Progenitor cell of endocrine pancreas (in vitro differentiated cells): ENCODE results near the gene AMOTL2. TPM values are rescaled to one million over a fixed set of nuclear protein-coding genes. Genes with fewer than 3 reads are reported as not detected.

ENCODE experiments used
- DNase-seq: peaks from one replicate; pipeline ENCODE4 v3.0.0; 2021; ENCODE audit warnings: low spot score; ENCODE audit not compliant: unreplicated experiment
- H3K27ac Mint-ChIP-seq: 2 replicates; pipeline ENCODE4 v1.8.0; 2021; ENCODE audit warnings: mild to moderate bottlenecking, moderate library complexity, mixed read lengths
- H3K27me3 Mint-ChIP-seq: 2 replicates; pipeline ENCODE4 v1.8.0; 2021; ENCODE audit warnings: mixed read lengths
- H3K36me3 Mint-ChIP-seq: 2 replicates; pipeline ENCODE4 v1.8.0; 2022; ENCODE audit warnings: mixed read lengths; ENCODE audit not compliant: insufficient read depth
- H3K4me1 Mint-ChIP-seq: 2 replicates; pipeline ENCODE4 v1.8.0; 2021; ENCODE audit warnings: low read depth, mixed read lengths
- H3K4me3 Mint-ChIP-seq: 2 replicates; pipeline ENCODE4 v1.8.0; 2021; ENCODE audit warnings: low read depth, mild to moderate bottlenecking, moderate library complexity, mixed read lengths
- H3K9me3 Mint-ChIP-seq: 2 replicates; pipeline ENCODE4 v1.8.0; 2021; ENCODE audit warnings: low read depth, mixed read lengths
- total RNA-seq: library from RNA; stranded (reverse); gene quantifications from 2 replicates; pipeline ENCODE4 v1.2.1, GENCODE V29; 2021
- TF ChIP-seq, protein P1 (sequence below): fragments of 200-600 bp; sonication (generic); IDR thresholded peaks from one replicate; pipeline ENCODE4 v1.5.0; 2021; ENCODE audit warnings: antibody characterized with exemption, mild to moderate bottlenecking; ENCODE audit not compliant: unreplicated experiment

AMOTL2 gene
- total RNA-seq, 1 donor from 2014 or later: 94.4 TPM

DNA sequence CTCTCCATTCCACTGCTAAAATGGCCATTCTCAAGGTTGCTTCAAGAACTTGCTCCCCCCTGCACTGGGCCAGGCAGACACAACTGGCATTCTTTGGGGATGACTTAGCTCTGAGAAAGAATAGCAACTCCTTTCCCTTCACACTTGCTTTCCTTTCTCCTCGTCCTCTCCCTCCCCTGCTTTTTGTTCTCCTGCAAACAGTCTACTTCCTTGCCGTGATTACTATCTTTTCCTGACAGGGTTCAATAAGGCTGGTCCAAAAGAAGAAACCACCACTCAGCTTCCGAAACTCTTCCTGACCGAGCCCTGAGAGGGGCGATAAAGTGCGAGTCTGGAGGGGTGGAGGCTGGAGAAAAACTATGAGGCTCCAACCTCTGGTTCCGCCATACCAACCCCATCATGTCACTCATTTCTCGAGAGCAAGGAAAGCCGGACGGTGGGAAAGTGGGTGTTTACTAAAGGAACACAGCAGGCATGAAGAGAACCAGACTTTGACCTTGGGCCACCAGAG is 5.0 kb downstream of the AMOTL2 start:
- peaks cover 20% of the 10 kb centered on the region for H3K36me3 Mint-ChIP-seq
- TF ChIP-seq, protein P1, sequence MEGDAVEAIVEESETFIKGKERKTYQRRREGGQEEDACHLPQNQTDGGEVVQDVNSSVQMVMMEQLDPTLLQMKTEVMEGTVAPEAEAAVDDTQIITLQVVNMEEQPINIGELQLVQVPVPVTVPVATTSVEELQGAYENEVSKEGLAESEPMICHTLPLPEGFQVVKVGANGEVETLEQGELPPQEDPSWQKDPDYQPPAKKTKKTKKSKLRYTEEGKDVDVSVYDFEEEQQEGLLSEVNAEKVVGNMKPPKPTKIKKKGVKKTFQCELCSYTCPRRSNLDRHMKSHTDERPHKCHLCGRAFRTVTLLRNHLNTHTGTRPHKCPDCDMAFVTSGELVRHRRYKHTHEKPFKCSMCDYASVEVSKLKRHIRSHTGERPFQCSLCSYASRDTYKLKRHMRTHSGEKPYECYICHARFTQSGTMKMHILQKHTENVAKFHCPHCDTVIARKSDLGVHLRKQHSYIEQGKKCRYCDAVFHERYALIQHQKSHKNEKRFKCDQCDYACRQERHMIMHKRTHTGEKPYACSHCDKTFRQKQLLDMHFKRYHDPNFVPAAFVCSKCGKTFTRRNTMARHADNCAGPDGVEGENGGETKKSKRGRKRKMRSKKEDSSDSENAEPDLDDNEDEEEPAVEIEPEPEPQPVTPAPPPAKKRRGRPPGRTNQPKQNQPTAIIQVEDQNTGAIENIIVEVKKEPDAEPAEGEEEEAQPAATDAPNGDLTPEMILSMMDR: no peak

DNA sequence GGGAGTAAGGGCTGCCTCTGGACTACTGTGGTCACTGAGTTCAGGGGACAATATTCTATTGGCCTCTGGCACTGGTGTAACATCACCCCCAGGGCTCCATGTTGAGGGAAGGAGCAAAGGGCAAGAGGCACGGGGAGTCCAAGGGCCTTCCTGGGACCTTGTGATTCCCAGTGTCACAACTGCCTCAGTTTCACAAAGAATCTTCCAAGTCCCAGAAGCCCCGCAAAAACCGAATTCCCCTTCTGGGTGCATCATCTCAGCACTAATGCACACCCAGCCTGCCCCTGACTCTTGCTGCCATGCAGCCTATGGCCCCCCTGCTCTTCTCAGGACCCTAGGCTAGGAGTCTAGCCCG is 5.5 kb downstream of the AMOTL2 start:
- H3K4me1 Mint-ChIP-seq: peaks cover 45% of the 10 kb centered on the region
- peak overlapping the region; percentile 90 for H3K27ac Mint-ChIP-seq
- H3K36me3 Mint-ChIP-seq: peaks cover 20% of the 10 kb centered on the region
- no peaks in the 10 kb centered on the region for H3K9me3 Mint-ChIP-seq
- H3K4me3 Mint-ChIP-seq: no peak overlapping the region
- H3K27me3 Mint-ChIP-seq: no peaks in the 10 kb centered on the region
- DNase-seq: no peak
- TF ChIP-seq, protein P1: no peak

More for the DNA sequence above, 5.0 kb downstream of the AMOTL2 start:
- no peaks in the 10 kb centered on the region for H3K27me3 Mint-ChIP-seq
- H3K27ac Mint-ChIP-seq: peak overlapping the region; percentile 90
- no peak overlapping the region for H3K4me3 Mint-ChIP-seq
- no peaks in the 10 kb centered on the region for H3K9me3 Mint-ChIP-seq
- peaks cover 42% of the 10 kb centered on the region for H3K4me1 Mint-ChIP-seq
- no peak for DNase-seq

DNA sequence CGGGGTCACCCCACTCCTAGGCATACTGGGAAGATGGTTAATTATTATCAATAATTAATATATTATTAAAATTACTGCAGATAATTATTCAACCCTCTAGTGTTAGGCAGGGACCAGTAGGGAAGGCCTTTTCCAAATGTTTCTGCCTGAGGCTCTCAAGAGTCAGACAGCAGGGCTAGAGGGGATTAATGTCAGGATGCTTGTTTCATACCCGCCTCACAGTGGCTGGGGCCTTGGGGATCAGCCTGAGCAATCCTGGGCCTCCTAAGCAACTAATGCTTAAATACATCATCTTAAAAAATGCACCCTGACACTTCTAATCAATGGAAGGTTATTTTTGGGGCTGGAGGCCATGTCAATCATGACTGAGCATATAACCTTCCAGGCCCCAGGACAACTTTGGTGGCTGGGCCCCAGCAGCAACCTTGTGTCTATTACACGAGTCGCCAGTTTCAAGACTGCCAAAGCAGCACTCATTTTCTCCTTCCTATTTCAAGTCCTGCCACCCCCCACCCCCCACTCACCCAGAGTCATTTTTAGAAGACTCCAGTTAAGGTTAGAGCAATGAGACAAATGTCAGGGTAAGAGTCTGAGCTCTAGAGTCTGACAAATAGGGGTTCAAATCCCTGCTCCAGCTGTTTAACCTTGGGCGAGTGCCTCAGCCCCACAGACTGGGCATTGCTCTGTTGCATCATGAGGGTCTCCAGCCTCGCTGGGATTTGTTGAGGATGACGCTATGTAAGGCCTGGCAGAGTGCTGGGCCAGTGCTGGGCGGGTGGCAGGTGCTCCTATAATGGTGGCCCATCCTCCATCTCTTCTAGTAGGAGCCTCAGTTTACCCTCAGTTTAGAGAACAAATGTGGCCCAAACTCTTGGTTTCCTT is 6.1 kb downstream of the AMOTL2 start:
- Mint-ChIP-seq H3K27me3 (no peaks in the 10 kb centered on the region), H3K4me1 (peaks cover 49% of the 10 kb centered on the region), H3K9me3 (no peaks in the 10 kb centered on the region), H3K36me3 (peaks cover 24% of the 10 kb centered on the region), H3K27ac (peak overlapping the region; percentile 45), H3K4me3 (no peak overlapping the region)
- no peak for DNase-seq
- TF ChIP-seq, protein P1: no peak

DNA sequence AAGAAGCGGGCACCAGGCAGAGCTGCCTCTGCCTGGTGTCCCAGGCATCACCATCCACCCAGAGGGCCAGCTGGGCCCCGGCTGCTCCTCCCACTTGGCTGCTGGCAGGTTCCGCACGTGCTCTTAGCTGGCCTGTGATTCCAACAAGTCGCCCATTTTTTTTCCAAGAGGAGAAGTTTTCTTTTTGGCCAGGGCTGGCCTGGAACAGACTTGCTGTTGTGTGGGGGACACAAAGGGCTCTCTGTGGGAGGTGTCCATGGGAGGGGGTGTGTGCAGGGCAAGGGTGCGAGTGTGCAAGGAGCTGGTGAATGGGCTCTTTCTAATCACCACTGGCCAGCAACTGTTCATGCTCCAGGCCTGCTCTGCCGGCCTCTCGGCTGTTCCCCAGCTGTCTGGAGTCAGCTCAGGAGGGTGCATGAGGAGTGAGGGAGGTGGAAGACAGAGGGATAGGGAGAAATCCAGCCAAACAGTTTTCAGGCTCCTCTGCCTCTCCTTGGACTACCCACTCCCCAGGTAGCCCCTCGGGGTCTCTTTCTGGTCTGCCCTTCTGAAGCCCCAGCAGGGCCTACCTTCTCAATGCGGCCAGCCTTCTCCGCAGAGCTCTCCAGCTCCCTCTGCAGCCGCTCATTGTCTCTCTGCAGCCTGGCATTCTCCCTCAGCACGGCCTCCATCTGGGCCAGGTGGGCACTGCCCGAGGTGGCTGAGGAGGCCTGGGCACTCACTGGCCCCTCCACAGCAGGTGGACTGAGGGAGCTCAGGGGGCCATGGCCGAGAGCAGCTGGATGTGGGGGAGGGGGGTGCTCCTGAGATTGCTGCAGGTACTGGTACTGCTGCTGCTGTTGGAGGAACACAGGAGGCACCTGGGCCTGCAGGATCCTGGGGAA is 7.1 kb downstream of the AMOTL2 start:
- no peaks in the 10 kb centered on the region for H3K9me3 Mint-ChIP-seq
- no peaks in the 10 kb centered on the region for H3K27me3 Mint-ChIP-seq
- DNase-seq: no peak
- peaks cover 45% of the 10 kb centered on the region for H3K4me1 Mint-ChIP-seq
- H3K4me3 Mint-ChIP-seq: no peak overlapping the region
- peak overlapping the region; percentile 49 for H3K27ac Mint-ChIP-seq
- TF ChIP-seq, protein P1: no peak
- peaks cover 28% of the 10 kb centered on the region for H3K36me3 Mint-ChIP-seq
